GM21367 (cell line): ENCODE measurements around the gene C1QTNF9.
"Not testable (repeated sequence)": the region's sequence is repeated elsewhere in the genome, so short reads cannot be mapped to it uniquely, and the experiment has no call there.

Experiments
- ATAC-seq: cut with Tn5 transposase; IDR thresholded peaks from one replicate; pipeline ENCODE4 v1.9.1; 2021; ENCODE audit not compliant: unreplicated experiment

C1QTNF9 gene

DNA sequence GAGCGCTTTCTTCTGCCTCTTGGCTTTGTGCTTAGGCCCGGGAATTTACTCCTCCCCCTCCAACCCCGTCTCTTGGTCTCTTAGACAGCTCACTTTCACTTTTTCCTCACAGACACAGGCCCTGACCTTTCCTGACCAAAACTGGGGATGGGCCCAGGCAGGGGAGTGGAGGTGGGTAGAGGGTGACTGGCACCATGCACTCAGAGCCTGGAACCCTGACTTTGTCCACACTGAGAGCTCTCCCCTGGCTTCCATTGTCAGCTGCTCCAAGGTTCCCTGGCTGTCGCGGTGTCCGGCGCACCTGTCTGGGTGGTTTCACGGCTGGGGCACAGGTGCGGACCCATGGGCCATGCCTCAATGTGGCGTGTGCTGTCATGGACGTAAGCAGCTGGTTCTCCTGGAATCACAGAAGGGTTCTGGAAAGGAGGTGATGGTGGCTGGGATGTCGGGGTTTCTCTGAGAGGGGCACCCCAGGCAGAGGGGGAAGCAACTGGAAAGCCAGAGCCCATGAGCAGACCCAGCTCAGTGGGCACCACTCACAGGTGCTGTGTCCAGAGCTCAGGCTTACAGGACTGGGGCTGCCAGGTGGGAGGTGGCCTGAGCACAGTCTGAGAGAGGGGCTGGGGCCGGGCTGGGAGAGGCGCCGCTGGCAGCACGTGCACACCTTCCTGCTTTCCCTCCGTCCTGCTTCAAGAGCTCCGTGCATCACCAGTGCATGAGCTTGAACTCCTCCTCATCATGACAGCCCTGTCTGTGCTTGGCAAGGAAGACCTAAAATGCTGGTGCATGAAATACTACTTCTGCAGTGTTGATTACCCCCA, 28.0 kb upstream of the C1QTNF9 start:
- no peak for ATAC-seq

- ATAC-seq, result no peak
These were observed 27.1 kb upstream of the C1QTNF9 start for GRCh38 chr13:24282256-24282655.

DNA sequence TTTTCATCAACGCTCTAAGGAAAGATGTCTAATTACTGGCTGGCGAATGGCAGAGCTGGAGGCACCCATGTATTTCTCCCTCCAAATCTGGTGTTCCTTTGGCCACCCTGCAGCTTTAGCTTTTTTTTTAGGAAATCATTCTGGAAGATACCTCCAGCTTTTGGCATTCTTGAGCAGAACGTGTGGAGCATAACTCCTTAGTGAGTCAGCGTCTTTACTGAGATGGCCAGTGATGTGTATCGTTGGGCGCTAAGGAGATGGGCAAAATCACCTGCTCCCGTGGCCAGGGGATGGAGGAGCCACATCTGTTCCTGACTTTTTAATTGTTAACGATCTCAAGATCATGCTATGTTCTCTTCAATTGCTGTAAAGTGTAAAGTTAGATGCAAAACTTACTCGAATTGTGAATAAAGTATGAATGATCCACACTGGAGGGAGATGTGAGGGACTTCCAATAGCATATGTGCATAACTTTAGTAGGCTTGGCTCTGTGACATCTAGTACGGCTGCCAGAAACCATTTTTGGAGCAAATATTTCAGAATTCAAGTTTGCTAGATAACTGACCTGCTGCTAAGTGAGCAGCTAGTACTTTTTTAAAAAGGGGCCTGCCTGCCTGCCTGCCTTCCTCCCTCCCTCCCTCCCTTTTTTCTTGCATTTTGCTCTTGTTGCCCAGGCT, 24.4 kb upstream of the C1QTNF9 start:
- no peak for ATAC-seq

DNA sequence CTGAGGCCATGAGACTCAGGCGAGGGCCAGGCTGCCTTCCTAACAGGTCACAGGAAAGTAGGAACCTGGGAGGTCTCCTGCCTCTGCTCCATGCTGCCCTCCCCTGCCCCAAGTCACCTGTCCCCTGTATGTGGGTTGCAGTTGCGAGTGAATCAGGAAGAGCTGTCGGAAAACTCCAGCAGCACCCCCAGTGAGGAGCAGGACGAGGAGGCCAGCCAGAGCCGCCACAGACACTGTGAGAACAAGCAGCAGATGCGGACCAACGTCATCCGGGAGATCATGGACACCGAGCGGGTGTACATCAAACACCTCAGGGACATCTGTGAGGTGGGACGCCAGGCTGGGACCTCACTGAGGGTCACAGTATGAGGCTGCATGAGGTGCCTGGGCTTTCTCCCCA, 22.8 kb upstream of the C1QTNF9 start:
- no peak for ATAC-seq

GRCh38 chr13:24287748-24288287, 21.6 kb upstream of the C1QTNF9 start:
- ATAC-seq, result no peak

DNA sequence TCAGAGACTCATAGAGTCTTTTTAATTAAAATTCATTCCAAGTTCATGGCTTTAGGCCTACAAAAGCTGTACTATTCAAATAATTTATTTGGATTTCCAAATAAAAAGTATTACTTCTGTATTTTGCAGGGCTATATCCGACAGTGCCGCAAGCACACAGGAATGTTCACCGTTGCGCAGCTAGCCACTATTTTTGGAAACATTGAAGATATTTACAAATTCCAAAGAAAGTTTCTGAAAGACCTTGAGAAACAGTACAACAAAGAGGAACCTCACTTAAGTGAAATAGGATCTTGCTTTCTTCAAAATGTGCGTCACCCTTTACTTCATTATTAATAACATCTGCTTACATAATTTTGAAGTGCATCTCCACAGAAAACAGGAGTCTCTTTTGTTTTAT, 20.5 kb upstream of the C1QTNF9 start:
- ATAC-seq, result no peak

GRCh38 chr13:24290280-24290932, 19.0 kb upstream of the C1QTNF9 start:
- no peak for ATAC-seq

DNA sequence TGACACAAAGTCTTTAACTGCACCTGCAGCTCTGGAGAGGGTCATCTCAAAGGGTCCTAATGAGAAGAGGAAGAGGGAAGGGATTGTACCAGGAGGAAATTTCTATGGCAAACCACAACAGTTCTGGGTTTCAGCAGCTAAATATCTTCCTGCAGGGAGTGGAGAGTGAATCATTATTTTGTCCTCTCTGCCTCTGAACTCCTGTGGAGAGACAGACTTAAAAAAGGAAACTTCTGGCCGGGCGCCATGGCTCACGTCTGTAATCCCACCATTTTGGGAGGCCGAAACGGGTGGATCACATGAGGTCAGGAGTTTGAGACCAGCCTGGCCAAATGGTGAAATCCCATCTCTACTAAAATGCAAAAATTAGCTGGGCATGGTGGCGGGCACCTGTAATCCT, 16.9 kb upstream of the C1QTNF9 start:
- no peak for ATAC-seq

DNA sequence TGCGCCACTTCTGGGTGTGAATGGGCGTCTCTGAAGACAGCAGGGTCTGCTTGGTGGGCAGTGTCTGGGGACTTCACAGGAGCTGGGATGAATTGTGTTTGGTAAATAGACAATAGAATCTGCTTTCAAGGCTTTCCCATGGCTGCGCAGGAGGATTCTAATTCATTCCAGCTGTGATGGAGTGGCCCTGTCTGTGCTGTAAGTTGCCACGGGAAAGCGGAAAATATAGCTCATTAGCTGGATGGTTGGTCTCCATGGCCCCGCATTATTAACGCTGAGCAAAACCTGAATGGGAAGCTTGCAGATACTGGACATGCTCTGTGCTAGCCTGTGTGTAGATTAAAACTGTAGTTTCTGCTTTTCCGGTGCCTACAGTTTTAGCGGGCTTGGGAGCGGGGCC, 15.6 kb upstream of the C1QTNF9 start:
- no peak for ATAC-seq

- no peak for ATAC-seq
These were observed 9.8 kb upstream of the C1QTNF9 start for GRCh38 chr13:24299488-24300114.

- ATAC-seq, result no peak
These were observed 7.9 kb upstream of the C1QTNF9 start for GRCh38 chr13:24301434-24301833.

- no peak for ATAC-seq
These were observed 7.5 kb upstream of the C1QTNF9 start for GRCh38 chr13:24301911-24302310.

- ATAC-seq, result no peak
These were observed 4.8 kb upstream of the C1QTNF9 start for GRCh38 chr13:24304620-24305019.

DNA sequence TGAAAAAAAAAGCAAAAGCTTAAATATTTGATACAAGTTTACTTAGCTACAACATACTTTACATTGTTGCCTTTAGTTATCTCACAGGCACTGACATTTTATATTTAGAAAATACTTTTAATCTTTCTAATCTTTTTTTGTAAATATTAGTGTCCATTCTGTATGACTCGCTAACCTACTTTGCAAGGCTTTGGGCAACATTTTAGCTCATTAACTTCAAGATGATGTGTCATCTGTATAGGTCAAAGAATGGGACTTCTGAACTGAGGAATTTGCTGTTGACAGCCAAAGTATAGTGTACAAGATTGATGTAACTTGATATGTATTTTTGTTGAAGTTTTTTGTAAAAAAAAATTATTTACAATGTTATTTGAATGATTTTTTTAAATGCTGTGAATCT, 2.7 kb upstream of the C1QTNF9 start:
- ATAC-seq, result no peak

DNA sequence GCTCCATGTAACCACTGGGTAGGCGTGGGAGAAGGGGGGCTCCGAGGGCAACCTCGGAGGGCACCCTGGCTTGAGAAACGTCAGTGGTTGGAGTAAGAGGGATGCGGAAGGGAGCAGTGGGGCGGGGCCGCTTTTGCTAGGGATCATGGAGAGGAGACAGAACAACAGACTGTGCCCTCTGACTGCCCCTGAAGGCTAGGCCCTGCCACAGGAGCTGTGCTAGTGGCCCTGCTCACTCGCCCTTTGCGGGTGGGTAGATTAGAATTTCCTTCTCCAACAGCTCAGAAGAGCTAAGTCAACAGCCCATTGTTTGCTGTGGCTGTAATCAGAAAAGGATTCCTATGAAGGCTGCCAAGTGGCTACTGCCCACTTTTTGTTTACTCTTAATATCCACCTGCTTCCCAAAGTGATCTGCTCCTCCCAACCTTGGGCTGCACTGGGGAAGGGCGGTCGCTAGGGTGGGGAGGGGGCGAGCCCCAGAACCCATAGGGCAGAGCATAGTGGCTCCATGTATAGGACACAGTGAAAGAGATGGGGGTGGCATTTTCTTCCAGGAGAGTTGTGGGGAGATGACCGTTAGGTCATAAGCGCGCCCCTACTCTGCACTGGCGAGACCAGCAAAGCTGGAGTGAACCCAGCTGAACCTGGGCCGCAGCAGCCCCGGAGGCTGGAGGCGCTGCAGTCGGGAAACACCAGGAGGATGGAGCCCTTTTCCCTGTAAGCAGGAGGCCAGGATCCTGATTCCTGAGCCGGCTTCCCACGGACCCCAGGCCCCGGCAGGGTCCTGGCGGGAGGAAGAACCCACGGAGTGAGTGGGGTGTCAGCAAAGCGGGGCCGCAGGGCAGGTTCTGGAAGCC, 1.9 kb upstream of the C1QTNF9 start:
- no peak for ATAC-seq

DNA sequence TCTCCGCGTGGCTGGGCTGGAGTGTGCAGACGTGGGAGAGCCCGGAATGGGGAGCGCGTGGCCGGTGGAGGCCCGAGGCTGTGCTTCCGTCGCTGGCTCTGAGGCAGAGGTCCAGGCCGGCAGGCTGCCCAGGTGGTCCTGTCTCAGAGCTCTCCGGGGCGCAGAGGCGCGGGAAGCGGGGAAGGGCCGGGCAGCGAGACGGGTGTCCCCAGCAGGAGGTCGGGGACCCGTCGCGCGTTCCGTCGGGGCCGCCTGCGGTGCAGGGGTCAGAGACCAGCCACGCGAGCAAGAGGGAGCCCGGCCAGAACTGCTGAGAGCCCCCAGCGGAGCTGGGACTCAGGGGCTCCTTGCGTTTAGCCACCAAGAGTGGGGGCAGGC, 1.3 kb upstream of the C1QTNF9 start:
- no peak for ATAC-seq

DNA sequence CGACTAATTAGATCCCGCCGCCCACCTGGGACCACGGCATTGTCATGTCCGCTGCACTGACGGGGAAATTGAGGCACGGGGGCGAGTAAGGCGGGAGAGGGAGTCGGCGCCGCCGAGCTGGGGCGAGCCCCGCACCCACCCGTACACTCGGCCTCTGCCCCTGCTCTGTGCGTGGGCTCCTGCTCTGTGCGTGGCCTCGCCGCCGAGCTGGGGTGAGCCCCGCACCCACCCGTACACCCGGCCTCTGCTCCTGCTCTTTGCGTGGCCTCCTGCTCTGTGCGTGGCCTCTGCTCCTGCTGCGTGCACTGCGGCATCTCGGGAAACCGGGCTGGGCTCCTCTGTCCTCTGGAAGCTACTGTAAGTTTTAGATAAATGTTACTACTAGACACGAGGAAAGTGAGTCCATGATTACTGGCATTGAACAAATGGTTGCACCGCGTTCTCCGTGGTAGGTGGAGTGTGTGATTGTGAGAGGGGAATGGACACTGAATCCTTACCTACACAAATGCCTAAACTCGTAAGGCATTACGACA, 826 bp upstream of the C1QTNF9 start:
- ATAC-seq, result no peak

- ATAC-seq, result no peak
These were observed 4.1 kb downstream of the C1QTNF9 start for GRCh38 chr13:24313439-24313838.

GRCh38 chr13:24317835-24318234, 8.5 kb downstream of the C1QTNF9 start:
- ATAC-seq, result not testable (repeated sequence)

- ATAC-seq, result not testable (repeated sequence)
These were observed 9.5 kb downstream of the C1QTNF9 start for GRCh38 chr13:24318878-24319277.
